Fibroblast of skin of back (primary cell): ENCODE measurements around the gene CARTPT. TPM values are rescaled to one million over a fixed set of nuclear protein-coding genes. Genes with fewer than 3 reads are reported as not detected.
A peak's percentile ranks its signal among the peaks of the same experiment; 100 is the strongest.

Source experiments
- DNase-seq: peaks from one replicate; pipeline ENCODE4 v3.0.0-alpha.2; 2013
- polyA plus RNA-seq, 2 experiments: library from polyadenylated mRNA; unstranded; fragments of 120-200 nt; gene quantifications; one replicate each; pipeline ENCODE4 v1.2.1, GENCODE V29; 2013; ENCODE audit not compliant: insufficient read length in 2 of 2

The CARTPT gene
- not detected for polyA plus RNA-seq (2013, experiment 1 of 2; ENCODE audit: insufficient read length)
- not detected for polyA plus RNA-seq (2013, experiment 2 of 2; ENCODE audit: insufficient read length)

DNA sequence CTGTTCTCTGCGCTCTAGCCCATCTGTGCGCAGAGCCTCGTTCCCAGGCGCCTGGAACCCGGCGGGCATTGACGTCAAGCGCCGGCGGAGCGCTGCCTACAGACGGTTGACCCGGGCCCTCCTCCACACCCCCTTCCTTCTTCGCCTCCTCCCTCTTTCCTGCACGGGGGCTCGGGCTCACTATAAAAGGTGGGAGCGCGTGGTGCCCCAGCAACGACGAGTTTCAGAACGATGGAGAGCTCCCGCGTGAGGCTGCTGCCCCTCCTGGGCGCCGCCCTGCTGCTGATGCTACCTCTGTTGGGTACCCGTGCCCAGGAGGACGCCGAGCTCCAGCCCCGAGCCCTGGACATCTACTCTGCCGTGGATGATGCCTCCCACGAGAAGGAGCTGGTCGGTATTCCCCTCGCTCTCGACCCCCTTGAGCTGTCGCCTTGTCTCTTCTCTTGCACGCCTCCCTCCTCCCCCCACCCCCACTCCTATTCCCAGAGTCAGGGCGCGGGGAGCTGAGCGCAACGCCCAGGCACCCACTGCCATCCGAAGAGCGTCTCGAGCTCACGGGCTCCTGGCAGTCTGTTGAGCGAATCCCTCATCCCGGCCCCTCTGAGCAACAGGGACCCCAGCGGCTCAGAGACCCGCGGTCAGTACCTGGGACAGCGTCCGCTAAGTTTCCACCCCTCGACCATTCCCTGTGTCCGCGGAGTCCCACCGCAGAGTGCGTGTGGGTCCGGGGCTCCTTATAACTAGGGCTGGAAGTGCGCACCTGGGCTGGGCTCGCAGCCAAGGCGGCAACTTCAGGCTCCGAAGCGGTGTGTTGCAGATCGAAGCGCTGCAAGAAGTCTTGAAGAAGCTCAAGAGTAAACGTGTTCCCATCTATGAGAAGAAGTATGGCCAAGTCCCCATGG lies at the start of gene CARTPT:
TSS of gene CARTPT (plus strand) at position 213 of the 902 bp plus-strand sequence. CDS start at position 232, 19 bp downstream.
- peak; percentile 25 for DNase-seq

DNA sequence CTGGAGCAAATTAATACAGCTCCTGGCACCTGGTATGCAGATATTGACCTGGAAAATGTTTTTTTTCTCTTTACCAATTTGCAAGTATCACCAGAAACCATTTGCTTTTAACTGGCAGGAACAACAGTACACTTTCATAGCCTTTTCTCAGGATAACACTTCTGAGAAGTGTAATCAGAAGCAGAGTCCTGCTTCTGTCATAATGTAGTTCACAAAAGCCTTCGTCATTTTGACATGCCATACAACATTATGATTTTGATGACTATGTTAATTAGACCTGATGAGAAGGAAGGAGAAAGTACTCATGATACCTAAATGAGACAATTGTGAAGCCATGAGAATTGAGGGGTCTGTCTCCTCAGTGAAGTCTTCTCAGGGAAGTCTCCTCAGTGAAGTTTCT lies 41.1 kb upstream of the CARTPT start:
- no peak for DNase-seq

GRCh38 chr5:71679714-71680113 lies 39.4 kb upstream of the CARTPT start:
- DNase-seq = no peak

GRCh38 chr5:71680510-71680909 lies 38.6 kb upstream of the CARTPT start:
- DNase-seq = no peak

DNA sequence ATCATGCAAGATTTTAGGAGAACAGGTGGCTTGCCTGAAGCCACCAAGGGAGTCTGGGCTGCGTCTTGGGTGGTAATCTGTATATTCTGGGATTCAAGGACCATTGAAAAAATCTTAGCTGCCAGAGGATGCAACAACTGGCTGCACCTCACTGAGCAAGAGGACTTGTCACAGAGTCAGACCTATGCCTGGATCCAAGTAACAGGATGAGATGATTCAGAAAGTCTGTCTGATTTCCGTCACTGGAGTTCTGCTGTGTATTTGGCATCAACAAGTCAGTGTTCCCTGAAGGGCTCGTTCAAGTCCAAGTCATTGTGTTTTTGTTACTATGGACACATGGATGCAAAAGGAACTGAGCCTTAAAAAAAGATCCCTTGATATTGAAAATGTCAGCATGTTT lies 37.8 kb upstream of the CARTPT start:
- DNase-seq = no peak

GRCh38 chr5:71684309-71684708 lies 34.8 kb upstream of the CARTPT start:
- no peak for DNase-seq

- no peak for DNase-seq
Measured at GRCh38 chr5:71693828-71694427, 25.1 kb upstream of the CARTPT start.

- no peak for DNase-seq
Measured at GRCh38 chr5:71695071-71695470, 24.0 kb upstream of the CARTPT start.

GRCh38 chr5:71695595-71695994 lies 23.5 kb upstream of the CARTPT start:
- no peak for DNase-seq

DNA sequence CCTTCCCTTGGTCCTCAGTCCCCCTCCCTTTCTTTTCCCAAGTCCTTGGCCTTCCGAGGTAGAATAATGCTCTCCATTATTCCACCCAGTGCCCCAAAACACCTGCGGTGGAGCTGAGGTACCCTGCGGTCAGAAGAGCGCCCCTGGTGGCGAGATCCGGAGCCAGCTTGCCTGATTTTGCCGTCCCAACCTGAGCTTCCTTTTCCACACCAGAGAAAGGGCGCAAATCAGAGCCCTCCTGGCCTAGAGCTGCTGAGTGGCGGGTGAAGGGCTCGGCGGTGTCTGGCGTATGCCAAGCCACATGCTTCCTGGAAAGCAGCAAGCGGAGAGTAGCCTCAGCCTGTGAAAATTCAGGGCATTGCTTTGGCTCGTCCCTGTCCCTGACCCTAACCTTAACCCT lies 21.1 kb upstream of the CARTPT start:
- no peak for DNase-seq

GRCh38 chr5:71699233-71699632 lies 19.8 kb upstream of the CARTPT start:
- DNase-seq = no peak

- DNase-seq = no peak
Measured at GRCh38 chr5:71699751-71700150, 19.3 kb upstream of the CARTPT start.

DNA sequence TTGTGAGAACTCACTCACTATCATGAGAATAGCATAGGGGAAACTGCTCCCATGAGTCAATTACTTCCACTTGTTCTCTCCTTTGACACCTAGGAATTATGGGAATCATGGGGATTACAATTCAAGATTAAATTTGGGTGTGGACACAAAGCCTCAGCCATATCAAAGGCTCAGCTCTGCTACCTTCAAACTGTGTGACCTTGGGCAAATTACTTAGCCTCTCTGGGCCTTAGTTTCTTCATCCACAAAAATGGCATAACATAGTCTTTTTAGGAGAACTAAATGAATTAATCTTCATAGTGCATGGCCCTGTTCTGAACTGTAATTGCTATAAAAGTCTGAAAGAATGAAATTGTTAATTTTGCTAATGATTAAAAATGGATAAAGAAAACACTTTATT lies 18.3 kb upstream of the CARTPT start:
- no peak for DNase-seq

GRCh38 chr5:71701407-71701806 lies 17.7 kb upstream of the CARTPT start:
- DNase-seq = no peak

- DNase-seq = no peak
Measured at GRCh38 chr5:71703941-71704340, 15.1 kb upstream of the CARTPT start.

DNA sequence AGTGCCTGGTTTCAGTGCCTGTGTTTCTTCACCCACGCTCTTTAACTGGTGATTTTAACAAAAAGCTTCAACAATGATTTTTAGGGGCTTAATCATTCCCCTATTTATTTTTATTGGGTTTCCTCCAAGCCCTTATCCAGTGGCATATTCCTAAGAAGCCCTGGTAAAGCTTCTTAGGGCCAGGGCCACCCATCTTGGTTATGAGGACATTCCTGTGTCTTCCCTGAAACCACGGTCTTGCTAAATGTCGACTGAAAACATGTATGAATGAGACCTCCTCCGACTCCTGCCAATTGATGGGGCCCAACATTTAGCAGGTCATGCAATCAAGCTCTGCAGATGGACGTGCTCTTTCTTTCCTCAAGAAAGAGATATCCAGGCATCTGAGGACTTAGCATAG lies 13.7 kb upstream of the CARTPT start:
- peak; percentile 36 for DNase-seq

DNA sequence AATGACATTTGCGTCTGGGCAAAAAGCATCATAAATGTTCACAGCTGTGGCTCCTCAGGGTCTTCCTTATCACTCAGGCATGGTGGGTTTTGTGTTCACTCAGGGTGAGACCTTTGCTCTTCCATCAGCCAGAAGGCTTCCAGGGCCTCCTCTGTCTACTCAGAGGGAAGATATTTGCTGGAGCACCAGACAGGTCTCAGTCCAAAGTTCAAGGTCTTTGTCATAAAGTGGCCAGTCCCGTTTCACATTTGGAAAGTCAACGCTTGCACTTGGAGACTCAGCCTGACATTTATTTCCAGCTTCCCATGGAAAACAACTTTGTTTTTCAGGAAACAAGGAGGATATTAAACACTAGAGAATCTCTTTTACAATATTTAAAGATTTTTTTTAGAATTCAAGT lies 12.2 kb upstream of the CARTPT start:
- DNase-seq = no peak

GRCh38 chr5:71711610-71712009 lies 7.5 kb upstream of the CARTPT start:
- no peak for DNase-seq

DNA sequence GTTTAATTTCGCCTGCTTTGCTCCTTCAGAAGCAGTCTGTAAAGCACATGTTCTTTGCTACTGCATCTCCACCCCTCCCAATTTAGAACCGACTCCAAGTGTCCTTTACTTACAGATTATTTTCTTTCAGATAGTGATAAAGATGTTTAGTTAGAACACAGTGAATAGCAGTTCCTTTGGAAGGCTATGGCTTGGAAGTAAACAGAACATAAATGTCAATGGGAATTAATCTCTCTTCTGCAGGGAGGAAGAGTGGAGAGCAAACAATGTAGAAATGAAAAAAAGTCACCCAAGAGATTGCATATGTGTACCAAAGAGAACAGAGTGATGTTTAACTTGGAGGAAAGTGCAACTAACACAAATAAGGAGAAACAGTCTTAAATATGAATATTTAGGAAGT lies 4.2 kb upstream of the CARTPT start:
- DNase-seq = no peak

DNA sequence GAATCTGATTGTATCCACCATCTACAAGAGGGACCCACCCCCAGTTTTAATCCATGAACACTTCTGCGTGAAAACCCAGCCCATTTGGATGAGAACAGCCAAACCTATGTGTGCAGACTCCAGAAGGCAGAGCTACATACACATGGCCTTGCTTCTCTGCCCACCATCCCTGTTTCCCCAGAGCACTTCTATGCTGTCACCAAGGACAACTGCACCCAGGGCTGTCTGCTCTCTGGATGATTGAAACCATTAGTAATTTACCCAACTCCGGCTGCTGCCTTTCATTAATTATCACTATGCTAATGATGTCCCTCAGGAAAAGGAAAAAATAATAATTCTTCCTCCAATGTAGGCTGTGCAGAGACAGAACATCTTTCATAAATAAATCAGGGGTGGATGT lies 8.9 kb downstream of the CARTPT start:
- DNase-seq = no peak

GRCh38 chr5:71731015-71731414 lies 11.9 kb downstream of the CARTPT start:
- DNase-seq = no peak

- no peak for DNase-seq
Measured at GRCh38 chr5:71732011-71732410, 12.9 kb downstream of the CARTPT start.

DNA sequence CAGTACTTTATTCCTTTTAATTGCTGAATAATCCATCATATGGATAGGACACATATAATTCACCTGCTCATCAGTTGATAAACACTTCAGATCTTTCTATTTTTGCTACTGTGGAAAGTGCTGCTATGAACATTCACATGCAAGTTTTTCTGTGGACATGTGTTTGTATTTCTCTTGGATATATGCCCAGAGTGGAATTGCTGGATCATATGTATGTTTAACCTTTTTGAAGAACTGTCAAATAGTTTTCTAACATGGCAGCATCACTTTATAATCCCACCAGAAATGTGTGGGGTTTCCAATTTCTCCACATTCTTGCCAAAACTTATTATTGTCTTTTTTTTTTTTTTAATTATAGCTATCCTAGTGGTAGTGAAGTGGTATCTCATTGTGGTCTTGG lies 15.1 kb downstream of the CARTPT start:
- no peak for DNase-seq

GRCh38 chr5:71737931-71738539 lies 19.0 kb downstream of the CARTPT start:
- no peak for DNase-seq
